ENCODE measurements around the gene PRKCE.

PRKCE gene

GRCh38 chr2:46232860-46233259 lies 581.4 kb downstream of the PRKCE start:
- no peaks in the 10 kb centered on the region for H3K36me3 ChIP-seq (ENCODE audit: control insufficient read depth, insufficient read depth, low read length)
- no peak overlapping the region for H3K4me3 ChIP-seq (ENCODE audit: low read length)
- H3K27me3 ChIP-seq (ENCODE audit: control insufficient read depth, insufficient read depth, low read length) = no peaks in the 10 kb centered on the region
- H3K4me1 ChIP-seq (ENCODE audit: control insufficient read depth, insufficient read depth, low read length) = peaks cover 7% of the 10 kb centered on the region
- H3K9ac ChIP-seq (ENCODE audit: low read length) = no peak overlapping the region
- H3K9me3 ChIP-seq (ENCODE audit: control insufficient read depth, low read length) = no peaks in the 10 kb centered on the region

- Histone ChIP-seq H3K36me3 (ENCODE audit: control insufficient read depth, insufficient read depth, low read length) (no peaks in the 10 kb centered on the region), H3K9ac (ENCODE audit: low read length) (no peak overlapping the region), H3K4me3 (ENCODE audit: low read length) (no peak overlapping the region), H3K9me3 (ENCODE audit: control insufficient read depth, low read length) (no peaks in the 10 kb centered on the region), H3K27me3 (ENCODE audit: control insufficient read depth, insufficient read depth, low read length) (no peaks in the 10 kb centered on the region), H3K4me1 (ENCODE audit: control insufficient read depth, insufficient read depth, low read length) (peaks cover 9% of the 10 kb centered on the region)
Measured at GRCh38 chr2:46236006-46236875, 584.8 kb downstream of the PRKCE start.

GRCh38 chr2:46236876-46237859 lies 585.7 kb downstream of the PRKCE start:
- no peak overlapping the region for H3K4me3 ChIP-seq (ENCODE audit: low read length)
- H3K9me3 ChIP-seq (ENCODE audit: control insufficient read depth, low read length) = no peaks in the 10 kb centered on the region
- peaks cover 9% of the 10 kb centered on the region for H3K4me1 ChIP-seq (ENCODE audit: control insufficient read depth, insufficient read depth, low read length)
- no peaks in the 10 kb centered on the region for H3K27me3 ChIP-seq (ENCODE audit: control insufficient read depth, insufficient read depth, low read length)
- H3K9ac ChIP-seq (ENCODE audit: low read length) = no peak overlapping the region
- H3K36me3 ChIP-seq (ENCODE audit: control insufficient read depth, insufficient read depth, low read length) = no peaks in the 10 kb centered on the region
